ENCODE results near the gene MYO5A. TPM values are rescaled to one million over a fixed set of nuclear protein-coding genes. Genes with fewer than 3 reads are reported as not detected.

The MYO5A gene
- total RNA-seq, 1 experiment from 2014 or later: 29.2 TPM

DNA sequence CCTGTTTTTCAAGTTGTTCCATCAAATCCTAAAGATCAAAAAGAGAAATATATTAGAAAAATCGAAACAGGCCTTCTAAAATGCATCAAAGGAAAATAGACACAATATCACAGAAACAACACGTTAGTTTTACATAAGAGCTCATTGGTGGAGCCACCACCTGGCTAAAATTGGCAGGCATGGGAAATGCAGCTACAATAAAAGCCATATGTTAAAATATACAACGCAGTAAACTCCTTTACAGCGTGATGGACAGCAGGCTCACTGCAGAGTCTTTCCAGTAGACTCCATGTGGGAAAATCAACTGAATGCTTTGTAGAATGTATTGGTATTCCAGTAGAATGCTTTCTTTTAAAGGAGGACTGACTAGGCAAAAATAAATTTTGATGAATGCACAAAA lies 192.2 kb downstream of the MYO5A start:
- POLR2A ChIA-PET: no interaction called here
- H3K4me1 Mint-ChIP-seq: peaks cover 53% of the 10 kb centered on the region
- H3K4me3 Mint-ChIP-seq: no peak overlapping the region
- TF ChIP-seq TEAD1 (CRISPR knock-in tag; IDR thresholded peaks at IDR 0.05) (no peak), CREM (CRISPR knock-in tag; IDR thresholded peaks at IDR 0.05) (no peak), GRHL2 (CRISPR knock-in tag; IDR thresholded peaks at IDR 0.05; ENCODE audit: insufficient replicate concordance, severe bottlenecking) (no peak), ZBTB21 (CRISPR knock-in tag; IDR thresholded peaks at IDR 0.05; ENCODE audit: borderline replicate concordance) (no peak), NFYB (CRISPR knock-in tag; conservative IDR thresholded peaks at IDR 0.05; ENCODE audit: low read depth) (no peak), E2F5 (CRISPR knock-in tag; IDR thresholded peaks at IDR 0.05) (no peak), ZNF317 (CRISPR knock-in tag; IDR thresholded peaks at IDR 0.05; ENCODE audit: borderline replicate concordance, low read depth) (no peak), NR2C2 (CRISPR knock-in tag; IDR thresholded peaks at IDR 0.05) (no peak), EMX1 (CRISPR knock-in tag; IDR thresholded peaks at IDR 0.05) (no peak), MYBL2 (CRISPR knock-in tag; IDR thresholded peaks at IDR 0.05) (no peak), SP1 (CRISPR knock-in tag; conservative IDR thresholded peaks at IDR 0.05) (no peak), E2F4 (CRISPR knock-in tag; IDR thresholded peaks at IDR 0.05; ENCODE audit: borderline replicate concordance, low read depth) (no peak), ZNF671 (CRISPR knock-in tag; IDR thresholded peaks at IDR 0.05) (no peak), USF1 (CRISPR knock-in tag; IDR thresholded peaks at IDR 0.05) (no peak), SMAD3 (CRISPR knock-in tag; IDR thresholded peaks at IDR 0.05; ENCODE audit: borderline replicate concordance) (no peak), ZBTB43 (CRISPR knock-in tag; IDR thresholded peaks at IDR 0.05) (no peak)
- TF ChIP-seq, protein P1, sequence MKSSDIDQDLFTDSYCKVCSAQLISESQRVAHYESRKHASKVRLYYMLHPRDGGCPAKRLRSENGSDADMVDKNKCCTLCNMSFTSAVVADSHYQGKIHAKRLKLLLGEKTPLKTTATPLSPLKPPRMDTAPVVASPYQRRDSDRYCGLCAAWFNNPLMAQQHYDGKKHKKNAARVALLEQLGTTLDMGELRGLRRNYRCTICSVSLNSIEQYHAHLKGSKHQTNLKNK (CRISPR knock-in tag; IDR thresholded peaks at IDR 0.05): no peak
- no peak for ATAC-seq
- H3K9me3 Mint-ChIP-seq: no peaks in the 10 kb centered on the region
- peak overlapping the region; percentile 84; the same call in 1 of the 2 replicates for H3K27ac Mint-ChIP-seq
- H3K27me3 Mint-ChIP-seq (ENCODE audit: low read depth): no peaks in the 10 kb centered on the region
- H3K36me3 Mint-ChIP-seq: 0 out of 2 replicates have a peak, but pooled peaks cover 6% of the 10 kb centered on the region
- CTCF ChIA-PET: interaction anchor here (0.5 to 1.5 kb wide), 9 partner anchors 15 to 153 kb away, joined by 3 to 6 read pairs (median 4); no protein-coding TSS in a partner anchor
- no peak for DNase-seq (ENCODE audit: low spot score)

DNA sequence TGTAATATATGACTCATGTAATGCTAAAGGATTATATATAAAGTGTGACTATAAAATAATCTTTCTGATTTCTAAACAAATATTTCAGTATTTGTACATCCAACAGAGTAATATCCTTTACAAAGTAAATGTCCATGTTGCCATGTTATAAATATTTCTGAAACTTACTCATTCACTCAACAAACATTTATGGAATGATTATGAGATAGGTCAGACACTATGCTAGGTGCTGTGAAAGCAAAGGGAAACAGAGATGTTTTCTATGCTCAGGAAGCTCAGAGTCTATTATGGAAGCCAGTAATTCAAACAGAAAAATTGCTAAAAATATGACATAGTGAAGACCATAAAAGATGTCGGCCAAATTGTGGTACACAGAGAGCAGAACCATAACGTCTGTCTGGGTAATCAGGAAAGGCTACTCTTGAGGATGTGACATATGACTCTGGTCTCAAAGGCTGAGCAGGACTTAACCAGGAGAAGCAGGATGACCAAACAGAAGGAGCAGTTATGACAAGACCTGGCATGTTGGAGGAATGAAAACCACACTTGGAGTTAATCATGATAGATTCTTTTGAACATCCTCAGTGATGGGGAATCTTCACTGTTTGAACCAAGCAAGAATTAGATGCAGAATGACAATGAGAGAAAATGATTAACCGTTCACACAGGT lies 194.1 kb downstream of the MYO5A start:
- ATAC-seq (no peak), DNase-seq (ENCODE audit: low spot score) (no peak)
- TF ChIP-seq MYBL2 (CRISPR knock-in tag; IDR thresholded peaks at IDR 0.05): no peak
- no peak for TF ChIP-seq USF1 (CRISPR knock-in tag; IDR thresholded peaks at IDR 0.05)
- Mint-ChIP-seq H3K27me3 (ENCODE audit: low read depth) (no peaks in the 10 kb centered on the region), H3K27ac (peak overlapping the region; percentile 6), H3K9me3 (no peaks in the 10 kb centered on the region), H3K4me1 (peaks cover 39% of the 10 kb centered on the region), H3K36me3 (0 out of 2 replicates have a peak, but pooled peaks cover 6% of the 10 kb centered on the region), H3K4me3 (no peak overlapping the region)
- CTCF ChIA-PET: no interaction called here
- POLR2A ChIA-PET: interaction anchor here (0.7 kb wide), 3 partner anchors 71 to 402 kb away, joined by 5 to 9 read pairs (median 6); no protein-coding TSS in a partner anchor
